Brain microvascular endothelial cell (primary cell): ENCODE measurements around the gene RASSF10.

ENCODE experiments used
- DNase-seq: peaks from one replicate; pipeline ENCODE4 v3.0.0-alpha.2; 2020
- H3K27ac ChIP-seq: fragments of 250-450 bp; sonication (Bioruptor Pico); 2 replicates; pipeline ENCODE4 v1.5.1; 2020; ENCODE audit warnings: mild to moderate bottlenecking, moderate library complexity
- H3K27me3 ChIP-seq: fragments of 250-450 bp; sonication (Bioruptor Pico); replicated peaks from 2 replicates; pipeline ENCODE4 v1.5.1; 2020; ENCODE audit warnings: mild to moderate bottlenecking
- H3K36me3 ChIP-seq: fragments of 250-450 bp; sonication (Bioruptor Pico); replicated peaks from 2 replicates; pipeline ENCODE4 v1.5.1; 2020; ENCODE audit warnings: mild to moderate bottlenecking
- H3K4me3 ChIP-seq: 2 replicates; pipeline ENCODE4 v1.5.1; 2011; ENCODE audit warnings: low read depth, mild to moderate bottlenecking, control low read depth, low read length, moderate library complexity
- in situ Hi-C: cut with HindIII; loops from 2 replicates; pipeline ENCODE4 v1.10.0; 2017; ENCODE audit warnings: low sequenced_read_pairs, low pct_ligation_motif_present
- TF ChIP-seq, protein P1 (sequence below): IDR thresholded peaks from 2 replicates; pipeline ENCODE4 v1.5.1; 2011; ENCODE audit warnings: low read depth, mild to moderate bottlenecking, moderate library complexity, low read length, control low read depth, inconsistent platforms; ENCODE audit errors: missing control alignments

Gene RASSF10

DNA sequence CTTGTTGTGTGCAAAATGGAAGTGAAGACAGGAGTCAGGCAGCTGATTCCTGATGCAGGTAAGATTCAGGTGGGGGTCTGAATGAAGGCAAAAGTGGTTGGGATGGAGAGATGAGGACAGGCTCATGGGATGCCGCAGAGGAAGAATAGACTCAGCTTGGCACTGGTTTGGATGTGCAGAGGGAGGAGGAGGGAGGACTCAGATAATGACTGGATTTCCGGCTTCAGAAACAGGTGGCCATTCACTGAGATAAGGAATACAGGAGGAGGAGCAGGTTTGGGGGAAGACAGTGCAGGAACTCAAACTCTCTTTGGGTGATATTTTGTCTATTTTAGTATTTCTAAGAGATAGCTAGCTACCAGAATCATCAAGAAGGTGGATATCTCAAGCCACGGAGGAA, 19.2 kb downstream of the RASSF10 start:
- no peak for DNase-seq
- TF ChIP-seq, protein P1, sequence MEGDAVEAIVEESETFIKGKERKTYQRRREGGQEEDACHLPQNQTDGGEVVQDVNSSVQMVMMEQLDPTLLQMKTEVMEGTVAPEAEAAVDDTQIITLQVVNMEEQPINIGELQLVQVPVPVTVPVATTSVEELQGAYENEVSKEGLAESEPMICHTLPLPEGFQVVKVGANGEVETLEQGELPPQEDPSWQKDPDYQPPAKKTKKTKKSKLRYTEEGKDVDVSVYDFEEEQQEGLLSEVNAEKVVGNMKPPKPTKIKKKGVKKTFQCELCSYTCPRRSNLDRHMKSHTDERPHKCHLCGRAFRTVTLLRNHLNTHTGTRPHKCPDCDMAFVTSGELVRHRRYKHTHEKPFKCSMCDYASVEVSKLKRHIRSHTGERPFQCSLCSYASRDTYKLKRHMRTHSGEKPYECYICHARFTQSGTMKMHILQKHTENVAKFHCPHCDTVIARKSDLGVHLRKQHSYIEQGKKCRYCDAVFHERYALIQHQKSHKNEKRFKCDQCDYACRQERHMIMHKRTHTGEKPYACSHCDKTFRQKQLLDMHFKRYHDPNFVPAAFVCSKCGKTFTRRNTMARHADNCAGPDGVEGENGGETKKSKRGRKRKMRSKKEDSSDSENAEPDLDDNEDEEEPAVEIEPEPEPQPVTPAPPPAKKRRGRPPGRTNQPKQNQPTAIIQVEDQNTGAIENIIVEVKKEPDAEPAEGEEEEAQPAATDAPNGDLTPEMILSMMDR = no peak
- Histone ChIP-seq H3K27ac (no peak overlapping the region), H3K36me3 (no peaks in the 10 kb centered on the region), H3K27me3 (peaks cover 24% of the 10 kb centered on the region), H3K4me3 (no peak overlapping the region)
- in situ Hi-C loops = no loop called here

DNA sequence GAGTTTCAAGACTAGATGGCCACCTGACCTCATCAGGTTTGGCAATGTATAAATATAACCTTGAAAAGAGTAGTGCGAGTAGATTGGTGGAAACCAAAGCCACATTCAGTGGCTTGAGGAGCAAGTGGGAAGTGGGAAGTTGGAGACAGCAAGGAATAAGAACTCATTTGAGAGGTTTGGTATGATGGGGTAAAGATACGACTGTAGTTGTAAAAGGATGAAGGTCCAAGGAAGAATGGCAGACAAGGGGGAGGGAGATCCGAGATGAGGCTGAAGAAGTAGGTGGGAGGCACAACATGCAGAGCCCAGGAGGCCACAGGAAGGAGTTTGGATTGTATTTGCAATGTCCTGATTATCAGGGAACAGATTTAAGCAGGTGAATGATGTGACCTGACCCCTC, 20.8 kb downstream of the RASSF10 start:
- H3K27ac ChIP-seq = no peak overlapping the region
- no peak for DNase-seq
- in situ Hi-C loops = no loop called here
- no peaks in the 10 kb centered on the region for H3K36me3 ChIP-seq
- H3K27me3 ChIP-seq = peaks cover 13% of the 10 kb centered on the region
- no peak overlapping the region for H3K4me3 ChIP-seq
- TF ChIP-seq, protein P1 = no peak

DNA sequence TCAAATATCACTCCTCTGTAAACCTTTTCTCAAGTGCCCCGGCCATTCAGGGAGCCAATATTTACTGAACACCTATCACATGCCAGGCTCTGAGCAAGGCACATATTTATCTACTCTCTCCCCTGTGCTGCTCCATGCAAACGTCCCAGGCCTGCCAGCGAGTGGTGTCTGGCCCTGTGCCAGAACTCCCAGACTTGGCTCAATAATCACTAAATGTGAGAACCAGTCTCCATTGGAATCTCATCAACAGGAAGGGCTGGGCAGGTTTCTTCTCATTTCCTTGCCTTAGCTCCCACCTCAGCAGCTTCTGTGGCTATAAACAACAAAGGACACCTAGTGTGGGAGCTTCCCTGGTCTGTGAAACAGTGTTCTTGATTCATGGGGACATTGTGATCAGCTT, 21.7 kb downstream of the RASSF10 start:
- in situ Hi-C loops = no loop called here
- DNase-seq = no peak
- TF ChIP-seq, protein P1 = no peak

DNA sequence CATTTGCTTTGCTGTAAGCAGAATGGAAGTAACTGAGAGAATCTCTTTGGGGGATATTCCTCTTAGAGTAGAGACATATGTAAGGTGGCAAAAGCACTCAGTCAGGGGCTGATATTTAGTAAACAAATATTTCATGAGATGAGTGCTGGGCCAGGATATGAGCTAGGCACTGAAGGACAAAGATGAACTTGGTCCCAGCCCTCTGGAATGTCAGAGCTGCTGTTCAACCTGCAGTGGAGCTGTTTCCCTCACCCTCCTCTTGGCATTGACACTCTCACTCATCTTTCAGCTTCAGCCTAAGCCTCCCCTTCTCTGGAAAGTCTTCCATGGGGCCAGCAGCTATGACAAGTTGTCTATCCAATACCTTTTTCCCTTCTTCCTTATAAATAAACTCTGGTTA, 22.2 kb downstream of the RASSF10 start:
- in situ Hi-C loops = no loop called here
- H3K27ac ChIP-seq = no peak overlapping the region
- no peaks in the 10 kb centered on the region for H3K36me3 ChIP-seq
- DNase-seq = no peak
- TF ChIP-seq, protein P1 = no peak
- no peak overlapping the region for H3K4me3 ChIP-seq
- peaks cover 4% of the 10 kb centered on the region for H3K27me3 ChIP-seq

More for the DNA sequence above, 21.7 kb downstream of the RASSF10 start:
- H3K4me3 ChIP-seq = no peak overlapping the region
- H3K27me3 ChIP-seq = peaks cover 4% of the 10 kb centered on the region
- no peaks in the 10 kb centered on the region for H3K36me3 ChIP-seq
- H3K27ac ChIP-seq = no peak overlapping the region

DNA sequence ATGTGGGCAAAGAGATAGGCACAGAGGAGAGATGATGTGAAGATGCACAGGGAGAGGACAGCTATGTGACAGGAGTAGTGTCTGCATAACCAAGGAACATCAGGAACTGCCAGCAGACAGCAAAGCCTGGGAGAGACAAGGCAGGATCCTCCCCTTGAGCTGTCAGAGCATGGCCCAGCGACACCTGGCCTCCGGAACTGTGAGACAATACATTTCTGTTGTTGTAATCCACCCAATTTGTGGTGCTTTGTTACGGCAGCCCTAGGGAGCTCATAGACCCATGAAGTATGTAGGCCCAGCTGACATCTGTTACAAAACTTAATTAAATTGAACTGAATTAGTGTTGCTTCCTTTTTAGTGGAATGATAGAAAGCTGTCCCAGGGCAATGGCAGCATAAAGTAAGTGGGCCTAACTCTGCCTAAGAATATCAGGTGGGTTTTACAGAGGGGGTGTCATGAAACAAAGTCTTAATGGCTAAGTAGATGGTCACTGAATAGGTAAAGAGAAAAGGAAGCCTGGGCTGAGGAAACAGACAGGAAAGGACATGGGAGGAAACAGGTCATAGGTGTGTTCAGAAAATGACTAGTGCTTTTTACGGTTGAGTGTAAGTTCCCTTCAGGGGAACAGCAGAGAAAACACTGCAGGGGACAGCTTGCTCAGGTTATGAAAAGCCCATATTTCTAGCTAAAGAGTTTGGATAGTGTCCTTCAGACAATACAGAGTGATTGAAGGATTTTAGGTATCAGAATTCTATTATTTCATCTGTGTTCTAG, 24.8 kb downstream of the RASSF10 start:
- Histone ChIP-seq H3K27me3 (peaks cover 2% of the 10 kb centered on the region), H3K27ac (no peak overlapping the region), H3K36me3 (no peaks in the 10 kb centered on the region), H3K4me3 (no peak overlapping the region)
- in situ Hi-C loops = no loop called here
- DNase-seq = no peak
- TF ChIP-seq, protein P1 = no peak

DNA sequence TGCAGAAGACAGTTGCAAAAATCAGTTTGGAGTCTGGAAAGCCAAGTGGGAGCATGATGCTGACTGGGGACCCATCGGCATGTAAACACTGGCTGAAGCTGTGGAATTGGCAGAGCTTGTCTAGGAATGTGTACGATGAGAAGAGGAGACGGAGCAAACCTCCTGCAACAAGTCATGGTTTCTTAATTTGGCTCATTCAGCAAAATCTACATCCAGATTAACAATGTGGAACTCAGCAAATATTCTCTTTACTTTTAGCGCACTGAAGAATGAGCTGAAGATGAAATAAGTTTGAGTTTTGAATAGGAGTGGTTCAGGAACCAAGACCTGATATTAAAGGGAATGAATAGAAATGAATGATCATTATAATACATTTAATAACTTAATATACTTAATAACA, 26.6 kb downstream of the RASSF10 start:
- DNase-seq = no peak
- peaks cover 2% of the 10 kb centered on the region for H3K27me3 ChIP-seq
- H3K4me3 ChIP-seq = no peak overlapping the region
- in situ Hi-C loops = no loop called here
- H3K36me3 ChIP-seq = no peaks in the 10 kb centered on the region
- H3K27ac ChIP-seq = no peak overlapping the region
- TF ChIP-seq, protein P1 = no peak
